Keratinocyte (primary cell): ENCODE measurements around the gene SLC66A2. TPM values are rescaled to one million over a fixed set of nuclear protein-coding genes. Genes with fewer than 3 reads are reported as not detected.

Source experiments
- DNase-seq: peaks from one replicate; pipeline ENCODE4 v3.0.0-alpha.2; 2011; ENCODE audit warnings: low read depth, missing footprints, low spot score
- FAIRE-seq: peaks from 2 replicates; lab custom pipeline; 2011; peaks lifted over from hg19 to GRCh38; lab: Jason Lieb, UNC
- H2AFZ ChIP-seq: 2 replicates; pipeline ENCODE4 v1.6.0; 2012; ENCODE audit warnings: low read length, control low read depth, inconsistent platforms; ENCODE audit not compliant: control insufficient read depth
- H3K27ac ChIP-seq: 2 replicates; pipeline ENCODE4 v1.5.1; 2011; ENCODE audit warnings: low read length; ENCODE audit not compliant: control insufficient read depth, insufficient read depth
- H3K27me3 ChIP-seq: 3 replicates; pipeline ENCODE4 v1.6.0; 2011; ENCODE audit warnings: low read length; ENCODE audit not compliant: control insufficient read depth, insufficient read depth; ENCODE audit errors: extremely low read depth
- H3K36me3 ChIP-seq, 2 experiments: 2 replicates in 1 of 2; 3 replicates in 1 of 2; pipeline ENCODE4 v1.5.1; 2011; ENCODE audit warnings: low read length in 2 of 2, mild to moderate bottlenecking in 1 of 2; ENCODE audit not compliant: control insufficient read depth in 2 of 2, insufficient read depth in 2 of 2; ENCODE audit errors: extremely low read depth in 1 of 2
- H3K4me1 ChIP-seq: 3 replicates; pipeline ENCODE4 v1.5.1; 2011; ENCODE audit warnings: low read length; ENCODE audit not compliant: control insufficient read depth, insufficient read depth; ENCODE audit errors: extremely low read depth
- H3K4me2 ChIP-seq: 3 replicates; pipeline ENCODE4 v1.6.0; 2011; ENCODE audit warnings: low read depth, low read length; ENCODE audit not compliant: control insufficient read depth, insufficient read depth; ENCODE audit errors: extremely low read depth
- H3K4me3 ChIP-seq, 3 experiments: fragments of 200-600 bp in 1 of 3; sonication (generic) in 1 of 3; 2 replicates in 2 of 3; 3 replicates in 1 of 3; pipeline ENCODE4 v1.5.1; 2011 to 2016; ENCODE audit warnings: low read length in 3 of 3, mild to moderate bottlenecking in 3 of 3, control low read depth in 2 of 3, inconsistent platforms in 1 of 3, low read depth in 1 of 3, mixed read lengths in 1 of 3, mixed run types in 1 of 3, moderate library complexity in 1 of 3; ENCODE audit not compliant: control insufficient read depth in 2 of 3, insufficient read depth in 2 of 3; ENCODE audit errors: extremely low read depth in 1 of 3
- H3K79me2 ChIP-seq: 2 replicates; pipeline ENCODE4 v1.6.0; 2012; ENCODE audit warnings: low read length; ENCODE audit not compliant: control insufficient read depth, insufficient read depth
- H3K9ac ChIP-seq: 3 replicates; pipeline ENCODE4 v1.6.0; 2011; ENCODE audit warnings: low read length; ENCODE audit not compliant: control insufficient read depth, insufficient read depth; ENCODE audit errors: extremely low read depth
- H3K9me1 ChIP-seq: 3 replicates; pipeline ENCODE4 v1.6.0; 2011; ENCODE audit warnings: low read length; ENCODE audit not compliant: control insufficient read depth, insufficient read depth; ENCODE audit errors: extremely low read depth
- H3K9me3 ChIP-seq: 2 replicates; pipeline ENCODE4 v1.5.1; 2012; ENCODE audit warnings: low read depth, low read length; ENCODE audit not compliant: control insufficient read depth
- H4K20me1 ChIP-seq: 3 replicates; pipeline ENCODE4 v1.6.0; 2011; ENCODE audit warnings: low read length; ENCODE audit not compliant: control insufficient read depth, insufficient read depth; ENCODE audit errors: extremely low read depth
- CTCF ChIP-seq, 3 experiments: IDR thresholded peaks in 1 of 3; conservative IDR thresholded peaks in 1 of 3; optimal IDR thresholded peaks in 1 of 3; 2 replicates in 2 of 3; 3 replicates in 1 of 3; pipeline versions ENCODE3 to v1.5.1; 2011; ENCODE audit warnings: low read length in 3 of 3, mild to moderate bottlenecking in 3 of 3, moderate library complexity in 2 of 3, control low read depth in 1 of 3, inconsistent platforms in 1 of 3; ENCODE audit not compliant: insufficient read depth in 2 of 3; ENCODE audit errors: extremely low read depth in 1 of 3
- EZH2 ChIP-seq: IDR thresholded peaks from one replicate; pipeline ENCODE4 v1.6.1; 2012; ENCODE audit warnings: inconsistent platforms, mild to moderate bottlenecking, low read length, moderate library complexity
- dilution Hi-C: fragments of 300-500 bp; cut with MboI; formaldehyde crosslinking; loops from one replicate; pipeline ENCODE4 v1.7.0; 2020; ENCODE audit warnings: low sequenced_read_pairs; ENCODE audit not compliant: extremely low pct_ligation_motif_present
- polyA plus RNA-seq, 5 experiments: library from polyadenylated mRNA; depleted of rRNA in 3 of 5; stranded (reverse) in 3 of 5; stranded (forward) in 1 of 5; unstranded in 1 of 5; fragments of >200 nt; gene quantifications; 1 replicate in 1 of 5; 2 replicates in 3 of 5; 3 replicates in 1 of 5; pipeline versions ENCODE4 v1.2.1 to v1.2.3, GENCODE V29; 2011 to 2012; ENCODE audit warnings: missing spikeins in 2 of 5, low read depth in 1 of 5, low replicate concordance in 1 of 5

The SLC66A2 gene
- polyA plus RNA-seq, 1 donor (not counting 4 experiments of a cell fraction or from before 2014, with no cell fraction given): 16.3 TPM

- Histone ChIP-seq H2AFZ (no peak overlapping the region), H3K9ac (no peak overlapping the region), H4K20me1 (no peaks in the 10 kb centered on the region), H3K4me3 (no peak overlapping the region), H3K4me1 (no peaks in the 10 kb centered on the region), H3K9me1 (no peaks in the 10 kb centered on the region), H3K36me3 (peaks cover 12 to 16% of the 10 kb centered on the region in 2 experiments), H3K27ac (no peak overlapping the region), H3K9me3 (peaks cover under 1% of the 10 kb centered on the region), H3K4me2 (no peak overlapping the region), H3K79me2 (peaks cover 42% of the 10 kb centered on the region), H3K27me3 (no peaks in the 10 kb centered on the region)
- DNase-seq (no peak), FAIRE-seq (no peak)
- TF ChIP-seq EZH2 (no peak), CTCF (optimal IDR thresholded peaks at IDR 0.05 in 1 of 3, IDR thresholded peaks at IDR 0.05 in 1 of 3, conservative IDR thresholded peaks at IDR 0.05 in 1 of 3; ENCODE audit: extremely low read depth in 1 of 3, insufficient read depth in 2 of 3, low read length in 3 of 3) (no peak)
- dilution Hi-C loops: no loop called here
Measured at GRCh38 chr18:79923896-79924585, 27.4 kb downstream of the SLC66A2 start.

- Histone ChIP-seq H3K79me2 (peaks cover 33% of the 10 kb centered on the region), H3K27me3 (no peaks in the 10 kb centered on the region), H3K4me2 (no peak overlapping the region), H3K4me3 (no peak overlapping the region), H3K4me1 (no peaks in the 10 kb centered on the region), H3K36me3 (peaks cover 12% of the 10 kb centered on the region in 2 experiments), H3K9me1 (no peaks in the 10 kb centered on the region), H2AFZ (no peak overlapping the region), H3K27ac (no peak overlapping the region), H3K9me3 (no peaks in the 10 kb centered on the region), H4K20me1 (no peaks in the 10 kb centered on the region), H3K9ac (no peak overlapping the region)
- TF ChIP-seq CTCF (optimal IDR thresholded peaks at IDR 0.05 in 1 of 3, IDR thresholded peaks at IDR 0.05 in 1 of 3, conservative IDR thresholded peaks at IDR 0.05 in 1 of 3; ENCODE audit: extremely low read depth in 1 of 3, insufficient read depth in 2 of 3, low read length in 3 of 3) (no peak), EZH2 (no peak)
- FAIRE-seq (no peak), DNase-seq (no peak)
- dilution Hi-C loops: no loop called here
Measured at GRCh38 chr18:79922971-79923411, 28.5 kb downstream of the SLC66A2 start.
